Thoracic aorta (tissue), 2 donors: ENCODE measurements around the gene FGD6. TPM values are rescaled to one million over a fixed set of nuclear protein-coding genes. Genes with fewer than 3 reads are reported as not detected.
"Not testable (repeated sequence)": the region's sequence is repeated elsewhere in the genome, so short reads cannot be mapped to it uniquely, and the experiment has no call there.

ENCODE experiments used
- ATAC-seq: fragments of 150-250 bp; one replicate; pipeline ENCODE4 v1.8.0; 2017; ENCODE audit warnings: low read depth; ENCODE audit not compliant: insufficient number of reproducible peaks, low FRiP score
- DNase-seq: peaks from one replicate; pipeline ENCODE4 v3.0.0-alpha.2; 2020; ENCODE audit warnings: low spot score
- H3K27ac ChIP-seq, 2 donors: fragments of 200-600 bp; sonication (generic); 1 replicate in 1 of 2; 2 replicates in 1 of 2; pipeline ENCODE4 v1.5.1; 2016; ENCODE audit warnings: mild to moderate bottlenecking in 2 of 2, moderate library complexity in 2 of 2
- H3K27me3 ChIP-seq: fragments of 200-600 bp; sonication (generic); replicated peaks from 2 replicates; pipeline ENCODE4 v1.6.0; 2016; ENCODE audit warnings: mild to moderate bottlenecking; ENCODE audit not compliant: insufficient read depth
- H3K36me3 ChIP-seq: fragments of 200-600 bp; sonication (generic); one replicate; pipeline ENCODE4 v1.5.1; 2016
- H3K4me1 ChIP-seq, 2 donors: fragments of 200-600 bp; sonication (generic); 1 replicate in 1 of 2; 2 replicates in 1 of 2; pipeline versions ENCODE4 v1.5.1 to v1.6.0; 2016; ENCODE audit warnings: low read depth in 2 of 2, mild to moderate bottlenecking in 1 of 2; ENCODE audit not compliant: control insufficient read depth in 1 of 2
- H3K4me3 ChIP-seq: fragments of 200-600 bp; sonication (generic); 2 replicates; pipeline ENCODE4 v1.5.1; 2016; ENCODE audit warnings: mild to moderate bottlenecking
- H3K9me3 ChIP-seq: fragments of 200-600 bp; sonication (generic); 2 replicates; pipeline ENCODE4 v1.5.1; 2016
- total RNA-seq, 2 donors: library from RNA; depleted of rRNA; stranded (reverse); fragments of >200 nt; gene quantifications; one replicate each; pipeline versions ENCODE4 v1.1.0 to v1.2.3, GENCODE V29; 2016
- TF ChIP-seq, protein P1 (sequence below): fragments of 200-600 bp; sonication (generic); IDR thresholded peaks from one replicate; pipeline ENCODE4 v1.5.1; 2019; ENCODE audit warnings: antibody characterized with exemption

The FGD6 gene
- total RNA-seq, 2 donors from 2014 or later, result 8.4 to 9.8 TPM

DNA sequence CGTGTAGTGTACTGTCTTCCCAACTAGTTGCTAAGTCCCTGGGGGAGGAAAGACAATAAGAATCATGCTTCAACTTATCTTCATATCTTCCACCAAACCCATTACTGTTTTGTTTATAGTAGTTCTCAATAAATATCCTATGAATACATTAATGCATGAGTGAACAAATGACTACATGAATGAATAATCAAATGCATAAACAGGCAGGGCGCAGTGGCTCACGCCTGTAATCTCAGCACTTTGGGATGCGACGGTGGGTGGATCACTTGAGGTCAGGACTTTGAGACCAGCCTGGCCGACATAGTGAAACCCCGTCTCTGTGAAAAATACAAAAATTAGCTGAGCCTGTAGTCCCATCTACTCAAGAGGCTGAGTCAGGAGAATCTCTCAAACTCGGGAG lies 111.7 kb downstream of the FGD6 start:
- no peak for ATAC-seq
- Histone ChIP-seq H3K4me3 (no peak overlapping the region), H3K9me3 (no peaks in the 10 kb centered on the region), H3K27ac (no peak overlapping the region), H3K36me3 (peaks cover 5% of the 10 kb centered on the region), H3K27me3 (no peaks in the 10 kb centered on the region), H3K4me1 (no peaks in the 10 kb centered on the region)
- DNase-seq, result no peak
- TF ChIP-seq, protein P1, sequence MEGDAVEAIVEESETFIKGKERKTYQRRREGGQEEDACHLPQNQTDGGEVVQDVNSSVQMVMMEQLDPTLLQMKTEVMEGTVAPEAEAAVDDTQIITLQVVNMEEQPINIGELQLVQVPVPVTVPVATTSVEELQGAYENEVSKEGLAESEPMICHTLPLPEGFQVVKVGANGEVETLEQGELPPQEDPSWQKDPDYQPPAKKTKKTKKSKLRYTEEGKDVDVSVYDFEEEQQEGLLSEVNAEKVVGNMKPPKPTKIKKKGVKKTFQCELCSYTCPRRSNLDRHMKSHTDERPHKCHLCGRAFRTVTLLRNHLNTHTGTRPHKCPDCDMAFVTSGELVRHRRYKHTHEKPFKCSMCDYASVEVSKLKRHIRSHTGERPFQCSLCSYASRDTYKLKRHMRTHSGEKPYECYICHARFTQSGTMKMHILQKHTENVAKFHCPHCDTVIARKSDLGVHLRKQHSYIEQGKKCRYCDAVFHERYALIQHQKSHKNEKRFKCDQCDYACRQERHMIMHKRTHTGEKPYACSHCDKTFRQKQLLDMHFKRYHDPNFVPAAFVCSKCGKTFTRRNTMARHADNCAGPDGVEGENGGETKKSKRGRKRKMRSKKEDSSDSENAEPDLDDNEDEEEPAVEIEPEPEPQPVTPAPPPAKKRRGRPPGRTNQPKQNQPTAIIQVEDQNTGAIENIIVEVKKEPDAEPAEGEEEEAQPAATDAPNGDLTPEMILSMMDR, result no peak

DNA sequence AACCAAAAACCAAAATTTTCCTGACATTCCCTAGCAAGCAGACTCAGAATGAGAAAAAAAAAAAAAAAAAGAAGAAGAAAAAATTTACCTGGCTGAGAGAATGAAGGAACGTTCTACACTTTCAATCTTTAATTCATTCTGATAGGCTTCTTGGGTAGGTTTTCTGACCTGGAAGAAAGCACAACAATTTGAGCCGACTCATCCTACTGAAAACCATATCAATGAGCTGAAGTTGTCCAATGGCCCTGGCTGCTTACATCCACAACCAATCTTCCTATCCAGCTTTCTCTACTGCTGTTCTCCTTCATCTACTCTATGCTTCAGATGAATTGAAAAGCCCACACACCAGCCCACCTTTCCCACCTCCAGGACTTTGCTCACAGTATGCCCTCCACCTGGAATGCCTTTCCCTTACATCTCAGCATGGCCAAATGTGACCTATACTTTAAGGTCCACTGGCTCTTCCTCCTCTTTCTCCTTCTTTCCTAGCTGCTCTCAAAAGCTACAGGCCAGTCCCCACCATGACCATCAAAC lies 112.3 kb downstream of the FGD6 start:
- TF ChIP-seq, protein P1, result no peak
- H3K27ac ChIP-seq, result no peak overlapping the region
- no peaks in the 10 kb centered on the region for H3K4me1 ChIP-seq
- H3K9me3 ChIP-seq, result no peaks in the 10 kb centered on the region
- no peak overlapping the region for H3K4me3 ChIP-seq
- H3K27me3 ChIP-seq, result no peaks in the 10 kb centered on the region
- DNase-seq, result no peak
- no peak for ATAC-seq
- H3K36me3 ChIP-seq, result peaks cover 5% of the 10 kb centered on the region

DNA sequence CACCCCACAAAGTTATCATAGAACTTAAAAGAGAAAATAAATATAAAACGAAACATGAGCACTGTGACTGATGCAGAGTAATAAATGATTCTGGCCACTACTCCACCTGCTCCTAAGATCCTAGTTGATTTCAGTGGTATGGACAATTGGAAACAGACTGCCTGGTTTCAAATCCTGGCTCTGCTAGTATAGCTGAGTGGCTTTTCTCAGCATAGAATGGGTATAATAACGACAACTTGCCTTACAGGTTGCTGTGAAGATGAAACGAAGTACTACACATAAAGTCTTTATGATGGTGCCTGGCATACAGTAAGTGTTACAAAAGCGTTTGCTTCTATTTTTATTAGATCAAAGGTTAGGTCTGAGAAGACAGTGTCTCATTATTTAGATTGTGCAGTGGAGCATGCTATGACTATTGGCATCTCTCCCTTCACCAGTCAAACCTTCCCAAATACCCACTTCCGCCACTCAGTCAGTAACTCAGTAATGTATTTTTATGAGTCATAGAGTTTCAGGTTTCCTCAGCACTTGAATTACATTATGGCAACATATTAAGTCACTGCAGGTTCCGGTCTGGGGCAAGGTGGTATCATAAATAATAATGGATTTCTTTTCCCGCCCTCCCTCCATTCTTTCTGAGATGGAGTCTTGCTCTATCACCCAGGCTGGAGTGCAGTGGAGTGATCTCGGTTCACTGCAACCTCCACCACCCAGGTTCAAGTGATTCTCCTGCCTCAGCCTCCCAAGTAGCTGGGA lies 114.2 kb downstream of the FGD6 start:
- DNase-seq, result no peak
- no peaks in the 10 kb centered on the region for H3K9me3 ChIP-seq
- H3K27me3 ChIP-seq, result no peaks in the 10 kb centered on the region
- ATAC-seq, result no peak
- H3K36me3 ChIP-seq, result peaks cover 5% of the 10 kb centered on the region
- H3K4me1 ChIP-seq, result peaks cover 0 to 4% of the 10 kb centered on the region in 2 donors
- H3K27ac ChIP-seq, result no peak overlapping the region
- TF ChIP-seq, protein P1, result no peak
- H3K4me3 ChIP-seq, result no peak overlapping the region

DNA sequence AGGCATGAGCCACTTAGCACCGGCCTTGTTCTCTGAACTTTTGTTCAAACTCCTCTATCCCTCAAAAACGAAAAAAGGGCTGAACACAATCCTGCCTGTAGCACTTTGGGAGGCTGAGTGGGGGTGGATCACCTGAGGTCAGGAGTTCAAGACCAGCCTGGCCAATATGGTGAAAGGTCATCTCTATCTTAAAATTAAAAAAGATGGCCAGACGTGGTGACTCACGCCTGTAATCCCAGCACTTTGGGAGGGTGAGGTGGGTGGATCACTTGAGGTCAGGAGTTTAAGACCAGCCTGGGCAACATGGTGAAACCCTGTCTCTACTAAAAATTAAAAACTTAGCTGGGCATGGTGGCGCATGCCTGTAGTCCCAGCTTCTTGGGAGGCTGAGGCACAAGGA lies 115.3 kb downstream of the FGD6 start:
- ATAC-seq, H3K27me3 ChIP-seq, DNase-seq, H3K36me3 ChIP-seq, H3K27ac ChIP-seq, H3K9me3 ChIP-seq, H3K4me3 ChIP-seq: not testable (repeated sequence)
- H3K4me1 ChIP-seq, result peaks cover 0 to 10% of the 10 kb centered on the region in 2 donors

DNA sequence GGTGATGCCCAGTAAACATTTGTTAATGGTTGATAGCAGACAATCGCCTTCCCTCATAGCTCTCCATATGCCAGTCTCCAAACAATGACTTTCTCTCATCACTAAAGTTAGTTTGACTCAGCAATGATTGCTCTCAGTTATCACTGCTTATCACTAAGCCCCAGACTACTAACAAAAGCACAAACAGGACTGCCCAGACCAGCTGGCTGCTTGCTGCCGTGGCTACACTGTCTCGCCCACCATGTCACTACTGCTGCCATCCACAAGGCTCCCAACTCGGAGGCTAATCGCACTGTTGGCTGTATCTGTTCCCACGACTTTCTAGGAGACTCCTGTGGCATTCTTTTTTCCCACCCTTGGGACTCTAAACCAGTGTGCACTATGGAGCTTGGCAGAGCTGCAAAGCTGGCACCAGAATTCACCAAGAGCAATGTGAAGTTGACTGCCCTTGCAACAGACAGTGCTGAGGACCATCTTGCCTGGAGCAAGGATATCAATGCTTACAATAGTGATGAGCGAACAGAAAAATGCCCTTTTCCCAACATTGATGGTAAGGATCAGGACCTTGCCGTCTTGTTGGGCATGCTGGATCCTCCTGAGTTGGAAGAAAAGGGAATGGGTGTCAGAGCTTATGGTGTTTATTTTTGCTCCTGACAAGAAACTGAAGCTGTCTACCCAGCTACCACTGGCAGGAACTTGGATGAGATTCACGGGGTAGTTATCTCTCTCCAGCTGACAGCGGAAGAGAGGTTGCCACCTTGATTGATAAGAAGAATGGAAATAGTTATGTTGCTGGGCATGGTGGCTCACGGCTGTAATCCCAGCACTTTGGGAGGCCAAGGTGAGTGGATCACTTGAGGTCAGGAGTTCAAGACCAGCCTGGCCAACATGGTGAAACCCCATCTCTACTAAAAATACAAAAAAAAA lies 116.7 kb downstream of the FGD6 start:
- TF ChIP-seq, protein P1, result no peak
- H3K4me1 ChIP-seq, result peaks cover 7 to 18% of the 10 kb centered on the region in 2 donors
- no peak for ATAC-seq
- H3K27ac ChIP-seq, result no peak overlapping the region
- H3K27me3 ChIP-seq, result no peaks in the 10 kb centered on the region
- H3K4me3 ChIP-seq, result no peak overlapping the region
- no peaks in the 10 kb centered on the region for H3K9me3 ChIP-seq
- no peak for DNase-seq
- peaks cover 5% of the 10 kb centered on the region for H3K36me3 ChIP-seq
